ENCODE results near the gene CYP24A1. TPM values are rescaled to one million over a fixed set of nuclear protein-coding genes. Genes with fewer than 3 reads are reported as not detected.
A peak's percentile ranks its signal among the peaks of the same experiment; 100 is the strongest.

The CYP24A1 gene
- total RNA-seq, 1 experiment from 2014 or later, result 0.21 TPM

DNA sequence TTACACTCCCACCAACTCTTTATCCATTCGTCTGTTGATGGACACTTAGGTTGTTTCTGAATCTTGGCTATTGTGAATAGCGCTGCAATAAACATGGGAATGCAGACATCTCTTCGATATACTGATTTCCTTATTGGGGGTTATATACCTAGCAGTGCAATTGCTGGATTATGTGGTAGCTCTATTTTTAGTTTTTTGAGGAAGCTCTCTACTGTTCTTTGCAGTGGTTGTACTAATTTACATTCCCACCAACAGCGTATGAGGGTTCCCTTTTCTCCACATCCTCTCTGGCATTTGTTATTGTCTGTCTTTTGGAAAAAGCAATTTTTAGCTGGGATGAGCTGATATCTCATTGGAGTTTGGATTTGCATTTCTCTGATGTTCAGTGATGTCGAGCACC, 29.5 kb upstream of the CYP24A1 start:
- no peak for DNase-seq (ENCODE audit: low spot score)

DNA sequence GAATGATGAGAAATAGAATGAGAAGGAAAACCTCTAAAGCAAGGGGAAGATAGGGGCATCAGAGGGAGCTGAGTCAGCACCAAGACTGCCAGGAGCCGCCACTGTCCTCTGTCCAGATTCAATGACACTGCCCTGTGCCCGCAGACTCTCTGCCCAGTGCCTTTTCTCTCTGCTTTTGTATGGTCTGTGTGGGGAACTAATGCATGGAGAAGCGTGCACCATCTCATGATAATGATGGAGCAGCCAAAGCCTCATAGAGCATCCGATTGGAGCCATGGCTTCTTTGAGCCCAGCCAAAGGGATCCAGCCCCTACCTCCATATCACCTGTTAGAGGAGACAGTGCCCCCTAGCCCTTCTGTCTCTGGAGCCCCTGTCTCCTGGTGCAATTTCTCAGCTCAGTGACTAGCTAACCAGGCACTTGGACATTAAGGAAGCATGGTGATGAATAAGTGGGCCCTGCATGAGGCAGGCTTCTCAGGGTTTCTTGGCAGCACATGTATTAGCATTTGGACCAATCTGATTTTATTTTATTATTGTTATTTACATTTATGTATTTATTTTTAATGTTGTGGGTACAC, 27.6 kb upstream of the CYP24A1 start:
- no peak for DNase-seq (ENCODE audit: low spot score)

DNA sequence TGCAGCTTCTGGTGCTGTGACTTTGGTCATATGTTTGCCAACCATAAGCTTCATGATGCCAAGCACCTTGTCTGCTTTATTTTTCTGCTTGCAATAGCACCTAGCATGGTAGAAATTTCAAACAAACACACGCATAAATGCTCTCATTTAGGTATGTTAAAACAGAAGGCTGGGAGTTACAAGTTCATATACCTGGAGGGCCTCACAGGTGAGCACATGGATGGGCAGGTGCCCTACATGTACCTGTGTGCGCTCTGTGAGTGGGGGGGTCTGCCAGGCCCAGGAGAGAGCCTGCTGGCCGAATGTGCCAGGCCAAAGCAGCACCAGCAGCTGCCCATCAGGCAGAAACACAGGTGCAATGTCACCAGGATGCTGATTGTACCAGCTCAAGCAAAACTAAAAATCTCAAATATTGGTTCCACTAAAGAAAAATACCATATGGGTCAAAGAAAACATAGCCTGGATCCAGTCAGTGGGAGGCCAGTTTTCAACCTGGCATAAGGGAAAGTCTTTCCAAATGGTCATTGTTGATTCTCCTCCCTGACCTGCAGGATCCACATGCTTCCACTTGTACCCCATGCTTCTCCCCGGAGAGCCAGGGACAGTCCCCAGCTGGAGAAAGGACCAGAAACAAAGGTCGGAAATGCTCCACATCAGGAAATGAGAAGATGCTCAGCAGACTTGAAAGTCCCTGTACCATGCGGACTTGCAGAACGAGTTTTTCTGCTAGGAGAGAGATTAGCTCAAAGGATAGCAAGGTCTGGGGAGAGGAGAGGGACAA, 26.9 kb upstream of the CYP24A1 start:
- DNase-seq (ENCODE audit: low spot score), result no peak

DNA sequence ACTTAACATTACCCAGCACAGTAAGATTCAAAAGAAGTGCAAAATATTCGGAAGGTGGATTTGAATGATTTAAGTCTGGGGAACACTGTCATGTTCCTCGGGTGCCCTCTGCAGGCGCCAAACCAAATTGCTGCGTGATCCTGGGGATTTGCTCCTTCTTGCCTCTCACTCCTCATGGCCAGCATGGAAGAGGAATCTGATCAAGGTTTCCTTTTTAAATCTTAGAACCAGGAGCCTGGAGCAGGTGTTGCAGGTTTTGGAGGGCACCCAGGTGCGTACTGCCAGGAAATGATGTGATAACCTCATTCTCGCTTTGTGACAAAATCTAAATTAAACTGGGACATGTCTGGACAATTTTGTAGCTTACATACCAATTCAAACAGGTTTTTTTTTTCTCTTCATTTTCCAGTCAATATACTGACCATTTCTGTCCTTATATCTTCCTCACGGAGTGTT, 26.0 kb upstream of the CYP24A1 start:
- DNase-seq (ENCODE audit: low spot score), result peak; percentile 77

DNA sequence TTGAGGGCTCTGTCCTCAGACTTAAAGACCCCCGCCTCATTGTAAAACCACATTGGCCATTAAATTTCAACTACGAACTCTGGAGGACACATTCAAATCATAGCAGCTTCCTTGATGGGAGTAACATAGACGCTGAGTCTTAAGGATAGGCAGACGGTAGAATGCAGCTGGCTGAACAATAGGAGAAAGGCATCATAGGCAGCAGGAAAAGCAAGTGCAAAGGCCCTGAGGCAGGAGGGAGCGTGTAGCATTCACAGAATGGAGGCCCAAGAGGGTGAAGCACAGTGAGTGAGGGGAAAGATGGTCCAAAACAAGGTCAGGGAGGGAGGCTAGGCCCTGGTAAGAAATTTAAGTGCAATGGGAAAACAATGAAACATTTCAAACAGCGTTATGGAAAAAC, 25.5 kb upstream of the CYP24A1 start:
- no peak for DNase-seq (ENCODE audit: low spot score)

DNA sequence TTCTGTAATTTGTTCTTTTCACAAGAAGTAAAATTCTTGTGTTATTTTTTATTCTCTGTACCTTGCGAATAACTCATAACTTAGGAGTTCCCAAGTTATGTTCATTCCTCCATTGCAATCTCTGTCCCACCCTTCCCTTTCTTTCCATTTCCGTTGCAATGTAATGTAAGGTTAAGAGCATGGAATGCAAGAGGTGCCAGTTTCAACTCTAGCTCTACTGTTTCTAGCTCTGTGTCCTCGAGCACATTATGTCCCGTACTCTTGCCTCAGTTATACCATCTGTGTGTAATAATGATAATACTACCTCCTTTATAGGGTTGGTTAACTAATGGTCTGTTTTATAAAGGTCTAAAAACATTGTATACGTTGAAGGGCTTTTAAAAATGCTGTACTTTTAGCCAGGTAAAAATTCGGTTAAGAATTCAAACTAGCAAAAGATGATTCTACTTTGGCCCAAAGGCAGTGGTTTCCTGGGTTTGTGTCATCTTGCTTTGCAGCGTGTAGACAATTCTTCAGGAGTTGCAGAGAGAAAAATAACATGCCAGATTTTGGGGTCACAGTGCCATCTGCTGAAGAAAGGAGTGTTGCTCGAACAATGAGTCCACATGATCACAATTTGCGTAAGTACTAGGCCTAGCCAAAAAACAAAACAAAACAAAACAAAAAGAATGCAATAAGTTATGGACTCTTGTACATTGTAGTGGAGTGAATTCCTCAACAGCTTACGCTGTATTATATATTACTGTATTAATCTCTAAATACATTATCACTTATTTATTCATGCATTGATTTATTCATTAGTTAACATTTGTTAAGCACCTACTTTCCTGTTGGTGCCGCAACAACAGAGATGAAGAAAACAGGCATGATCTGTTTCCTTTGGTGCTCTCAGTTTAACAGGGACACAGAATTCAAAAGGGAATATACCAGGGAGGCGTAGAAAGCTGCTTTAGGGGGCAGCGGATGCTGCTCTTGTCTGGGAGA, 24.1 kb upstream of the CYP24A1 start:
- peak; percentile 72 for DNase-seq (ENCODE audit: low spot score)

DNA sequence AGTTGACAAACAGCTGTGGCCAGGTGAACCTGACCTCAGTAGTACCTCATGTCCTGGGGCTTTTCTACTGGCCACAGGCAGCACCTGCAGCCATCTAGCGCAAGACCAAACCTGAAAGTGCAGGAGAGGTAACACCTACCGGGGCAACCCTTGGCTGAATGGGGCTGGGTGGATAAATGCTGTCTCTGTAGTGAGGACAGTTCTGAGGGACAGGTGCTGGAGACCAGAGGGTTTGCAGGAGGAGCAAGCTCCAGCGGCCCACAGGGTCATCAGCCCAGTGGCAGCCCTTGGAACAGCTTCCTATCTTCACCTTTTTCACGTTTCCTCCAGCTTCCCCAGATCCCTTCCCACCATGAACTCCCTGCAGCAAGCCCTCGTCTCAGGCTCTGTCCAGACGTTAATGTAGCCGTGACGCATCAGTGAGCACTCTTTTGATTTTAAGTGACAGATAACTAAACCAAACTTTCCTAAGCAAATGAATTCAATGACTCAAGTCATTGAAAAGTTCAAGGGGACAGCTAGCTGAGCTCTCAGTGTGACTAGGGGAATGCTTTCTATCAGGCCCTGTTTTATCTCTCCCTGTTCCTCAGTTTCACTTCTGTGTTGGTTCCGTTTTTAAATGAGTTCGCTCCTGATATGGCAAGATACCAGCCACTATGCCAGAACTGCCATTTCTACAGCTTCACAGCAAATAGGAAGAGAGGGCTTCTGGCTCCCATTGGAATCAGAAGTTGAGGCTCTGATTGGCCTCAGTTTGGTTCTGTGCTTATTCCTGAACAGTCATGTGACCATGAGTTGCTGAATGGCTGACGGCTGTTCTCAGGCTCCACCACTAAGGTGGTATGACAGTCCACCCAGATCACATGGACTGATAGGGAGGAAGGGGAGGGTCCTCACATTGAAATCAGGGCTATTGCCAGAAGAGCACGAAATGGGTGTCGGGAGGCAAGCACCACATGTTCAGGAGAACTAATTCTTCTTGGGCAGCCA, 22.0 kb upstream of the CYP24A1 start:
- DNase-seq (ENCODE audit: low spot score), result no peak

DNA sequence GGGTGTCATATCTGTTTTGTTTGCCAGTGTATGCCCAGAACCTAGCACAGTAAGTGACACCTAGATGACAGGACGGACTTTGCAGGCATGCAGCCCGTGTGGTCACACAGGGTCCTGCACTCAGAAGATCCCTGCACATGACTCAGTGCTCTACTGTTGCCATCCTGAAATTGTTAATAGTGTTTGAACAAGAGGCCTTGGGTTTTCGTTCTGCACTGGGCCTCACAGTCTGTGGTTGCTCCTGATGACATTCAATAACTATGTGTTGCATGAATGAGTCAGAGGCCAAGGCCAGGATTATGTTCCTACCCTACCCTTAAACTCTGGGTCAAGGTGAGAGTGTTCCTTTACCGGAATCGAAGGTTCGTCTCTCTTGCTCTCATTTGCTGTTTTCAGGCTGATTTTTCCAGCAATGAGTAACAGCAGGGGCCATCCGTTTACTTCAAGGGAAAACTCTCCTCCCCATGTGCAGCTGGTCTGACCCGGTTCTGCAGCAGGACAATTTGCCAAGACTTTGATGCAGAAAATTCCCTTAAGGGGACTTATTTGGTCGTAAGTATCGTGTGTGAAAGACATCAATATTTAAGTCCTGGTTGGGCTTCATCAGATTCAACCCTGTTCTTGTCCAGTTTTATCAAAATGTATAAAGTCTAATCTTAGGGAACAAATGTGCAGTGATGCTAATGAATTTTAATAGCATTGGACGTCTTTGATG, 21.1 kb upstream of the CYP24A1 start:
- no peak for DNase-seq (ENCODE audit: low spot score)

DNA sequence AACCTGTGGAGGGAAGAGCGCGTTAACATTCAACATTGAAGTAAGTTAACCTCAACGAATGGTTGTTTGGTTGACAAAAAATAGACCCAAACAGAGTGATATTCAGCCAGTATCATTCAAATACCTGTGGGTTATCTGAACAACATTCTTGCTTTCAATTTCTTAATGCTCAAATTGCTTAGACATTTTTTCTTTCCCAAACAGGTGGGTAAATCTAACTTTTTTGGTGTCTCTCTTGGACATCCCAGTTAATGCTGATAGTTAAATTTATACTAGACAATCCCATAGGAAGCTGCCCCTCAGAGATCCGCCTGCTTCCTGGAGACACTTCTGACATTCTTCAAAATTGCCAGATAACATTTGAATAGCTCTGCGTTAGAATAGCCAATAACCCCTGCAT, 20.0 kb upstream of the CYP24A1 start:
- no peak for DNase-seq (ENCODE audit: low spot score)

DNA sequence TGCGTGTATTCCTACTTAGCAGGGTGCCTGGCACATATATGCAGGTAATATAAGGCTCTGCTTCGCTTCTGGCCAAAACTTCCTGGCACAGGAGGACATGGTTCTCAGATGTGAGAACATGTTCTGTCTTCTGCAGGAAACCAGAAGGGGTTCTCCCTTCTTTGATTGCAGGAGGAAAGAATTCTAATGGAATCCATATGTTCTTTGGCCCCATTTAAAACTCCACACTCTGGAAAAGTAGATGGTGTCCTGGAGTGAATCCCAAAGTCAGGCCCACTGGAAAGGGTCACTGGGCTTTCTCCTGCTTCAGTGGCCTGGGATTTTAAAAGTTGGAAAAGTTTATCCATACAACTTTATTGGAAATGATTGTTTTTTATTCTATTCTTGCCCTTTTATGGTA, 16.4 kb upstream of the CYP24A1 start:
- DNase-seq (ENCODE audit: low spot score), result no peak

DNA sequence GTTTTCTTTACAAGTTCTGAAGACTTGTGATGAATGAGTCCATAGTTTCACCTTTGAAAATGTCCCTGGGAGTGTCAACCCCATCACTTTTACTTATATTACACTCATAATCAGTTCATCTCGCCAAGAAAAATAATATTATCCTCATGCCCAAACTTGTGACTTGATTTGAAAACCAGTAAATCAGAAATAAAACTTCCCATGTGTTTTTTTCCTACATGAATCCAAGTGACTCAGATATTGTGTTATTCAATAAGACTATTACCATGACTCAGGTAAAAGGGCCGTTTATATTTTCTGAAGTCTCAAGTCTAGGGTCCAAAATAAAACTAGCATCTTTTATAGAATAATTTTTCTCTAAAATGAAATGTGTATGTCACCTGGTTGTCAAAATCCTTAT, 15.8 kb upstream of the CYP24A1 start:
- no peak for DNase-seq (ENCODE audit: low spot score)

DNA sequence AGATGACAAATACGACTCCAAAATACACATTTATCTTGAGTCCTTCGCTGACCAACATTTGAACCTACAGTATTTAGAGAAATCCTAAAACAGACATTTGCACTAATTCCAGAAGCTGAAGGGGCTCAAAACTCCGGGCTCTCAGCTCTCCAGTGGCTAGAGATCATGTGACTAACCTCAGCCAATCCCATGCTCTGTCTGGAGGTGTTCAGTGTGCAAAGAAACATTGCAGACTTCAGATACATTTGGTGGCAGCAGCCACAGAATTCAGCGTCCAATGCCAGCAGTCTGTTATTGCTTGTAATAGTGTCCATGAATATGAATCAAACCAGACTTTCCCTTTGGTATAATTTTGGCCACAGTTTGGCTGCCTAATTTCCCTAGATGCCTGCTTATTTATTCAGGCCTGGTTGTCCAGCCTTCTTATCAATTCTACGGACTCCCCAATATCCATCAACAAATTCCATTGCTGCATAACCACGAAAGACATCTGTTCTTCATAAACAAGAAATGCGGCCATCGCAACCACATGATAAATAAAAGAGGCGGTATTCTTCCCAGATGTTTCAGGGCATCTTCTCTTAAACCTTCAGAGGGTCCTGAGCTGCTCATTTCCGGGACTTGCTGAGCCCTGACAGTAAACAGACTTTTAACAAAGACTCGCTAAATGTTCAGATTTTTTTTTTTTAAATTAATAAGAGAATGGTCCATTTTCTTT, 14.5 kb upstream of the CYP24A1 start:
- no peak for DNase-seq (ENCODE audit: low spot score)

DNA sequence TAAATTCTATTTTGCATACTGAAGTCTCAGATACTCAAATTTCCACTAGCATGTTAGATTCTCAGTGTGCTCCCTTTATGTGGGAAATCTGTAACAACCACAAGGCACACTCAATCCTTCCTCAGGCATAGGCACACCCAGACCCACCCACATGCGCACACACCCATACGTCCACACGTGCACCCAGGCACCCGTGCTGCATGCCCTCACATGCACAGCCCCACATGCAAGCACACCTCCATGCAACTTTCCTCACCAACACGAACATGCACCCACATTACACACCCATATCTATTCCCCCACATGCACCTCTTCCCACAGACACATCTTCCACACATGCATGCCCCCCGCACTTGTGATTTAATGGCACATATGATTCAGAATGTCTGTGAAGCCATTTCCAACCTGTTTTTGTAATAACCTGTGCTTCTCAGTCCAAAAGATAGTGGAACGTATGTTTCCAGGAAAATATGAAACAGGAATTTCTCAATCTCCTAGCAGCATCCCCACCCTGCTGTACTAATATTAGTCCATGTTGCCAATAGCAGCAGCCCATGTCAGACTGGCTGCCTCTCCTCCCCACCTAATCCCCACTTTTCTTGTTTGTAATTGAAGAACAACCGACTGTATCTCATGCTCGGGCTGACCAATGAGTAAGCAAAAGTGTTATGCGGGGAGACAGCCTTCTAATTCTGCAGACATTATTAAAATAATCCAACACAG, 11.3 kb upstream of the CYP24A1 start:
- no peak for DNase-seq (ENCODE audit: low spot score)

DNA sequence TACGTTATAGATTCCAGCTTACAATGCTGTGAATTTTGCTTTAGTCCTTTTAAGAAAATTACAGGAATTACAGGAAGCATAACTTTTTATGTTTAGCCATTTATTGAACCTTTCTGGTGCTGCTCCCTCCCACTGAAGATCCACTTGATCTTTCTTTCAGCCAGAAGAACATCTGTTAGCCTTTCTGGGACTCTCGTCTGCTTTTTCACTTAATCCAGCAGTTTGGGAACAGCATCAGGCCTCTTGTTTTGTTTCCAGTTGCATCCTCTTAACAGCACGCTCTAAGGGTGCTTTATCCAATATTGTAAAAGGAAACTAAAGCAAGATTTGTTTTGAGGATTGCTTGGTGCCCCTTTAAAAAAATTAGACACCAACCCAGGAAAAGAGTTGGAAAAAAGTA, 10.3 kb upstream of the CYP24A1 start:
- no peak for DNase-seq (ENCODE audit: low spot score)

DNA sequence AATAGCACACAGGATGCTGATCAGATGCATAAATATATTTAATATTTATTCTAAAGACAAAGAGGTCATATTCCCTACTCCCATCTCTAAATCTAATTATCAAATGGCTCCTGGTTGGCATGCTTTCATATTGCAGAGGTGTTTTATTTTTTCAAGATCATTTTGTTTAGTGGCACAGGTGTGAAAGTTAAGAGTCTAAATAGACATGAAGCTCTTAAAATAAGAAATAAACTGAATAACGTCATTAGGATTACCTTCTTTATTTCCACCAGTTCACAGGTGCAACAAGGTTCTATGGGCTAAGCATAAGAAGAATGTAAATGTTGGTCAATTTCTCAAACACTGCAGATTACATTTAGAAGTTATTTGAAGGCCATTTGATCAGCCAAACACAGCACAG, 7.1 kb upstream of the CYP24A1 start:
- DNase-seq (ENCODE audit: low spot score), result no peak

DNA sequence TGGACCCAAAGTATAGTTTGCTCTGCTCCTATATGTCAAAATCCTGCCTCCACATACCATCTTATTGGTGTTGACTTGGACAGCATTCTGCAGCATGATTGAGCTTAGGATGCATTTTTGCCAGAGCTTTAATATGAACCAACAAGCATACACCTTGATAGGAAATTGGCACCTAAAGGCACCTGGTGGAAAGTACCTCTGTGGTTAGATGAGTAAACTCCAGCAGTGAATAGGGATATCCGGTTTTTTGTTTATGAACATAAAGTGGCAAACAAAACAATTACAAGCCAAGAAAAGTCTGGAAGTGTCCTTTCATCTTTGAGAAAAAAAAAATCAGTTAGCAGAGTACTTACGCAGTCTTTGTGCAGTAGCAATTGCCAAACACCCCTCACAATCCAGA, 6.2 kb upstream of the CYP24A1 start:
- no peak for DNase-seq (ENCODE audit: low spot score)

DNA sequence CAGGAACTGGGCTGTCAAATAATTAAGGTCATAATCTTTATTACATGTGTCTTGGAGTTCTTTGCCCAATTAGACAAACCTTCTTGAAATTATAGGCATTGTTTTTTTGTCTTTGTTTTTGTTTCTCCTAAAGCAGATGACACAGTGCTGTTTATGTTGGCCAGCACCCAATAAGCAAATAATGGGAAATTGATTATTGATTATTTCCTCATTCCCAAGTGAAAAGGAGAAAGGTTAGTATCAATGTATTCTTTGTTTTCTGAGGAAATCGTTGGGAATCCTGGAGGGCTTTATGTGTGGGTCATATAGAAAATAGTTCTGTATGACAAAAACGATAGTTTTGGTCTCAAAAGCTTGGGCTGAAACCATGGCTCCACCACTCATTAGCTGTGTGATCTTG, 4.5 kb upstream of the CYP24A1 start:
- DNase-seq (ENCODE audit: low spot score), result no peak

DNA sequence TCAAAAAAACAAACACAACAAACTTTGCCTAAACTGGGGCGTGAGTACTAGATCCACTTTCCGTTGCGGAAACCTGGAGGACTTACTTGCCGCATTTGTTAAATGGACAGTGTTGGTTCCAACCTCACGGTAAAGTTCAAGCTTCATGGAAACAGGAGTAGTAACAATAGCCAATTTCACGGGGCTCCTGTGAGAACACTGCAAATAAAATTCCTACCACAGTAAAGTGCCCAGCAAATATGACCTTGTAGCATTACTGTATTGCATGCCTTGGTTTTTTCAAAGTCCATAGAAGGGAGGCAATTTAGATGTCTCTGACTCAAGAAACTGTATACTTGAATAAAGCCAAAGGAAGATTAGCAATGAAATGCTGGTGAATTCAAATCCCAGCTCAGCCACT, 3.6 kb upstream of the CYP24A1 start:
- no peak for DNase-seq (ENCODE audit: low spot score)

DNA sequence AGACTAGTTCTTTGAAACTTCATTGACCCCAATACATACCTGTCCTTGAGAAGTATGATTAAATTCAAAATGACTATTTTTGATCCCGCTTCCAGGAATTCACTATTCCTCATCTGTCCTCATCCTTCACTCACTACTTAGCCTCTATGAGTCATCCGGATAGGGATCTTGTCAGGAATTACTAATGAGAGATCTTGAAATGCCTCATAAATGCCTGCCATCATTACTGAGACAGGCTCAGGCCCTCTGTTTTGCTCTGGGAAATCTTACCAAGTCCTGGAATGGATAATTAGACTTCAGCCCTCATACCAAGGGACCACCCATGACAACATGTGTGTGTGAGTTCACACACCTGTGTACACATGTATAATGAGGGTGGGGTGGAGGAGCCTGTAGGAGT, 2.8 kb upstream of the CYP24A1 start:
- peak; percentile 78 for DNase-seq (ENCODE audit: low spot score)

Data from A172 (cell line).